NCI-H2029 treated with DMSO at 0.1 percent for 48 hours (cell line): Measurements from ENCODE around the gene SLC17A7.
"Not testable (repeated sequence)": the region's sequence is repeated elsewhere in the genome, so short reads cannot be mapped to it uniquely, and the experiment has no call there.

Experiments used
- DNase-seq: peaks from one replicate; lab custom pipeline; 2025; lab: John Stamatoyannopoulos, UW

Gene SLC17A7

GRCh38 chr19:49444100-49444700 lies 2.9 kb upstream of the SLC17A7 start:
- DNase-seq: not testable (repeated sequence)

GRCh38 chr19:49443366-49444099 lies 2.2 kb upstream of the SLC17A7 start:
- peak; percentile 91 for DNase-seq

DNA sequence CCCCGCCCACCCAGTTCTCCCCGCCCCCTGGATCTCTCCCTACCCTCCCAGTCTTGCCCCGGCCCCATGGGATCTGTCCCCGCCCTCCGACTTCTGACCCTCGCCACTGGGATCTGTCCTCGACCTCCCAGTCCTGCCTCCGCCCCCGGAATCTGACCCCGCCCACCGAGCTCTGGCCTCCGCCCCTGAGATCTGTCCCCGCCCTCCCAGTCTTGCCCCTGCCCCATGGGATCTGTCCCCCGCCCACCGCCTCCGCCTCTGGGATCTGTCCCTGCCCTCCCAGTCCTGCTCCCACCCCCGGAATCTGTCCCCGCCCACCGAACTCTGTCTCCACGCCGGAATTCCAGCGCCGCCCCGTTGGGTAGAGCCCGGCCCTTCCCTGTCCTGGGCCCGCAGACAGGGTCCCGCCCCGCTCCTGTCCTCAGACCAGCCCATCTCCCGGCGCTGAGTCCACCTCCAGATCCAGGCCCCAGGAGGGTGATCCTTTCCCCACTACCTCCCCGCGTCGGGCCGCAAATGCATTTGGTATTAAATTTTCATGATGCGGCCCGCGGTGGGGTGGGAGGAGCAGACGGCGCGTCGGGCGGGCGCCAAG lies 1.5 kb upstream of the SLC17A7 start:
- peak; percentile 52 for DNase-seq

DNA sequence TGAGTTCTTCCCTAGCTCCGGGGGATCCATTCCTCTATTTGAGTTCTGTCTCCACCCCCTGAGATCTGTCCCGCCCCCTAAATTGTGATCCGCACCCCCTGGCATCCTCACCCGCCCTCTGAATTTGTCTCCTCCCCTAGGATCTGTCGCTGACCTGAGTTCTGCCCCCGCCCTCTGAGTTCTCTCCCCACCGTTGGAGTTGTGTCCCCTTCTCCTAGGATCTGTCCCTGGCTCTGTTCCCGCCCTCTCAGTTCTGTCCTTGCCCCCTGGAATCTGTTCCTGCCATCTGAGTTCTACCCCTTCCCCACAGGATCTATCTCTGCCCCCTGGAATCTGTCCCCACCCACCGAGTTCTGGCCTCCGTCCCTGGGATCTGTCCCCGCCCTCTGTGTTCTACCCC lies 1.0 kb upstream of the SLC17A7 start:
- DNase-seq: no peak

- no peak for DNase-seq
Observed at GRCh38 chr19:49441960-49442350, 628 bp upstream of the SLC17A7 start.

DNA sequence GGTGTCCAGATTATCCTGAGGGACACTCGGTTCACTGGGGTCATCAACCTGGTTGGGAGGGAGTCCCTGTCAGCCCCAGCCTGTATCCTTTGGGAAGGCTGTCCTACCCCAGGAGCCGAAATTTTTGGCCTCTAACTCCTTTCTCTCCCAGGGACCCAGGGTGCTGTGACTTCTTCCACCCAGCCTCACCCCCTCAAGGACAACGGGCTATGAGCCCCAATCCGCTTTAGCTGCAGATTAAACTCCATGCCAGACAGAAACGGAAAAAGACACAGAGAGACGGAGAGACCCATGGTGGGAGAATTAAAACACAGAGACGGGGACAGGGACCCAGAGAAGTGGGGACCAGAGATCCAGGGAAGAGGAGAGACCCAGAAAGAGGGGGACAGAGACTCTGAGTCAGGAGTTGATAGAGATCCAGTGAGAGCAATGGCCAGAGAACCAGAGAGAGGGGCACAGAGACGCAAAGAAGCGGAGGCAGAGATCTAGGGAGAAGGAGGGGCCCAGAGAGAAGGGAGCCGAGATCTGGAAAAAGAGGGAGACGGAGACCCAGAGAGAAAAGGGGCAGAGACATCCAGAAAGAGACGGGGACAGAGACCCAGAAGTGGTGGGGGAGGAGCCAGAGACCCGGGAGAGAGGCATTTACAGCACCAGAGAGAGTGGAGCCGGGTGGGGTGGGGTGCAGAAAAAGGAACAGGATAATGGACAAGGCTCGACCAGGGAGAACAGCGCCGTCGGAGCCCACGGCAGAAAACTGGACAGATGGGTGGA lies 703 bp downstream of the SLC17A7 start:
- DNase-seq: no peak

GRCh38 chr19:49439836-49440235 lies 1.5 kb downstream of the SLC17A7 start:
- DNase-seq: no peak

DNA sequence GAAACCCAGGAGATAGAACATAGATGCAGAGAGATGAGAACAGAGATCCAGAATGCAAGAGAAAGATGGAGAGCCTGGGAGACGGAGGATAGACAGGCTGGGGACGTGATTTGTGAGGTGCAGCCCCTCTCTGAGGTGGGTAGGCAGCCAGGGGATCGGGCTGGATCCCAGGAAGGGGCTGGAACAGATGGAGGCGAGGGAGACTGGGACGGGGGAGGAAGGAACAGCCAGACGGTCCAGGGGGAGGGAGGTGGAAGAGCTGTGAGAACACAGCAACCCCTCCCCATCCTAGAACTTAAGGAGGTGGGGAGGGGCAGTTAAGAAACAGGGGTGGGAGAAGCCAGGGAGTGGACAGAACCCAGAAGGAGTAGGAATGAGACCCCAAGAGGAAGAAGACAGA lies 3.1 kb downstream of the SLC17A7 start:
- no peak for DNase-seq

DNA sequence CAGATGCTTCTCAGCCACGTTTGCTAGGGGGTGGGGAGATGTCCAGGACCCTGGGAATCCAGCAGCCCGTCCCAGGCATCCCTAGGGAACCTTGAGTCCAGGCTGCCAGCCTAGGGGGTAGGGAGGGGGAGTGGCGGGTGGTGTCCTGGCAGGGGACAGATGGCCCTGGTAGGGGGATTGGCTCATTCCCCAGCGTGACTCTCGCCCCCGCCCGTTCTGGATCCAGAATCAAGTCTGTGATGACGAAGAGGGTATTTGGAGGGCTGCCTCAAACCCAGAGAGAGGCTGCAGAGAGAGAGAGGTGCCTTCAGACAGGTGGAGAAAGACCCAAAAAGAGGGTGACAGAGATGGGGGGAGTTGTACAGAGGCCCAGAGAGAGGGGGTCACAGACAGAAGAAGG lies 4.1 kb downstream of the SLC17A7 start:
- no peak for DNase-seq

GRCh38 chr19:49436381-49437017 lies 4.8 kb downstream of the SLC17A7 start:
- no peak for DNase-seq

DNA sequence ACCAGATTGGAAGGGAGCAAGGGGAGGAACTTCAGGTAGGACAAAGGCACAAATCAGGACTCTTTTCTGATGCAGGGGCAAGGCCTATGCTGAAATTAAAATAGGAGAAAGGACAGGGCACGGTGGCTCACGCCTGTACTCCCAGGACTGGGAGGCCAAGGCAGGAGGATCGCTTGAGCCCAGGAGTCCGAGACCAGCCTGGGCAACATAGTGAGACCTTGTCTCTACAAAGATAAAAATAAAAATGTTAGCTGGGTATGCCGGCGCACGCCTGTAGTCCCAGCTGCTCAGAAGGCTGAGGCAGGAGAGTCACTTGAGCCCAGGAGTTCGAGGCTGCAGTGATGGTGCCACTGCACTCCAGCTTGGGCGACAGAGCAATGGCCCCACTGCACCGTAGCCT lies 5.7 kb downstream of the SLC17A7 start:
- DNase-seq: no peak

DNA sequence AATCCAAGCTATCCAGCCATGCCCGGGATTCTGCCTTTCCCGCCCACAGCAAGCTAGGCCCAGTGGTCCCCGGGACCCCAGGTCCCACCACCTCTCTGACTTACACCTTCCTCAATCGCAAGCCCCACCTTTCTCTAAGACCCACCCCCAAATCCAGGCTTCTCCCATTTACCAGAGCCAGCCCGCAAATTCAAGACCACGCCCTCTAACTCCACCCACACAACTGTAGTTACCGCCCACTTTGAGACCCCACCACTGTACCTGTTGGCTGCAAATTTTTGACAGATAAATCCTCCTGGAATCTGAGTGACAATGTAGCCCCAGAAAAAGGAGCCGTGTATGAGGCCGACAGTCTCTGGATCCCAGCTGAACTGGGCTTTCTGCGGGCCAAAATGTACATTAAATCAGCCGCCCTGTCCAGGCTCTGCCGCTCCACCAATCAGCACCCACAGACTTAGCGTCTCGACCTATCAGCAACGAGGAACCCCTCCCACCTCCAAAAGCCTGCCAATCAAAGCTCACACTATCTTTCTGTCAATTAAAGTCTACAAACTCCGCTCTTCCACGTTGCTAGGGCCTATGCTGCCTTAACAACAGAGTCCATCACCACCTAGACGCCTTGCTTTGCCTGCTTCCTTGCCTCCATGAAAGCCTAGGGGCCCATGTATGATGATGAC lies 6.3 kb downstream of the SLC17A7 start:
- no peak for DNase-seq

GRCh38 chr19:49433240-49433901 lies 8.0 kb downstream of the SLC17A7 start:
- no peak for DNase-seq

DNA sequence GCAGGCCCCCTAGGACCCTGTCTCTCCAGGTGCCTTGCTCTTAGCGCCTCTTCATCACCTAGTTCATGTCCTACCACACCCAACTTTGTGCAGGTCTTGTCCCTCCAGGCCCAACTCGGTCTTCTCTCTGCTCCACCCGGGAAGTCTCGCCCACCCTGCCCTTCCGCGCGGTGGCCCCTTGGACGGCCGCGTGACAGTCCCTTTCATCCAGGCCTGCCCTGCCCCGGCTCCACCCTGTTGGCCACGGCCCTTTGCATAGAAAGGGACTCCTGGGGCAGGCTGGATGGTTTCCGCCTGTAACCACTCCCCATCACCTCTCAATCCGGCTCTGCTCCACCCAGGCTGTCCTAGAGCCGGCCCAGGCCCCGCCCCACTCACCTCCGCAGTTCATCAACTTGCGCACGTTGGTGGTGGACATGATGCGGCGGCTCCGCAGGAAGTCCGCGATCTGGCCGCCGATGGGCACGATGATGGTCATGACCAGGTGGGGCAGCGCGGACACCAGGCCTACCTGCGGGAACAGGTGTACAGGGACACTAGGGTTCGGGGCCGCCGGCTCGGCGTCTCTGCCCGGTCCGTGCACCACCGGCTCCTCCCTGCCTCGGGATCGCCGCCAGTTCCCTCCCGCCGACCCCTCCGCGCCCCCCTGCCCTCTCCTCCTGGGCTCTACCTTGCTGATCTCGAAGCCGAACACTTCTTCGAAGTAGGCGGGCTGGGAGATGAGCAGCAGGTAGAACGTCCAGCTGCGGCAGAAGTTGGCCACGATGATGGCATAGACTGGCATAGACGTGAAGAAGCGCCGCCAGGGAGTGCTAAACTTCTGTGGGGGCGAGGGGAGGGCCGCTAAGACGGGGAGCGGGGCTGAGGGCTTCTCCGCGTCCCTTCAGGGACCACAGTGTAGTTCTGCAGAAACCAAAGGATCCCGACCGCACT lies 8.9 kb downstream of the SLC17A7 start:
- no peak for DNase-seq

GRCh38 chr19:49431330-49431749 lies 10.0 kb downstream of the SLC17A7 start:
- DNase-seq: no peak

GRCh38 chr19:49430678-49431329 lies 10.5 kb downstream of the SLC17A7 start:
- no peak for DNase-seq

DNA sequence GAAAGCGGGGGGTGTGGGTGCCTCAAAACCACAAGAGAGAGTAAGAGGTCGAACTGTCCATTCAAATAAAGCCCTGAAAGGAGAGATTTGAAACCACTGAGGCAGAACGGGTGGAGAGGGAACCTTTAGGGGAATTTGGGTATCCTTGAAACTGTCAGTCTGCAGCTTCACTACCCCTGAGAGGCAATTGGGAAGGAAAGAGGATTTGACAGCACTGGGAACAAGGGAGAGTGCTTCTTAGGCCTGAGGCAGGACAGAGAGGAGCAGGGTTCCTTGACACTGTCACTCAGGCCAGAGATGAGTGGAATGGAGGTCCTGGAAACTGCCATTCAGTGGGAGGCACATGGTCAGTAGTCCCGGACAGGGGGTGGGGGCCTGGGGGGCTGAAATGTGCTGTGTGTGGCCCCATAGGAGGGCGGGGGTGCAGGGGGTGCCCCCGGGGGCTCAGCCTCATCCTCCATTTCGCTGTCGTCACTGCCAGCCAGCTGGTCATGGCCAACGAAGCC lies 11.1 kb downstream of the SLC17A7 start:
- DNase-seq: no peak

DNA sequence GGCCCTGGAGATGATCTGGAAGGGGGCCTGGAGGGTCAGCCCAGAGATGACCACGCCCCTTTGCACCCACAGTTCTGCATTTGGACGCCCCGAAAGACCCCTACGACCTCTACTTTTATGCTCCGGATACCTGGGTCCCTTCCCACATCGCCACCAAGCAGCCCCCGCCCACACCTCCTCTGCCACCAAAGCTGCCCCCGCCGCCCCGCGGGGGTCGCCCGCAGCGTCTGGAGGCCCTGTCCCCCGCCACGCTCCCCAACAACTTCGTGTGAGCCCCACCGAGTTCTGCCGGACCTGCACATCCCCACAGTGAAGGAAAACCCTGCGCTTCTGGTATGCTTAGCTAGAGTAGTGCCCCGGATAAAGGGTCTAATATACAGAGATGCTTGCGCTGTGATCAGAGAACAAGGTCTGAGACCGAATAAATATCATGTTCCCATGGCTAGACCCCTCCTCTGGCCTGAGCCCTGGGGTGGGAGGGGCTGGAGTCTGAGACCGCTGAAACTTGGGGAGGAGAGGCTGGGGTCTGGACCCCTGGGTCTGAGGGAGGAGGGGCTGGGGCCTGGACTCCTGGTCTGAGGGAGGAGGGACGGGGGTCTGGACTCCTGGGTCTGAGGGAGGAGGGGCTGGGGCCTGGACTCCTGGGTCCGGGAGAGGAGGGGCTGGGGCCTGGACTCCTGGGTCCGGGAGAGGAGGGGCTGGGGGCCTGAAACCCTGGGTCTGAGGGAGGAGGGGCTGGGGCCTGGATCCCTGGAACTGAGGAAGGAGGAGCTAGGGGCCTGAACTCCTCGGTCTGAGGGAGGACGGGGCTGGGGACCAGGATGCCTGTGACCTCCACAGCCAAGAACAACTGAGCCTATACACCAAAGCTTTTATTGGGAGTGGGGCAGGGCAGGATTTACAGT lies 12.5 kb downstream of the SLC17A7 start:
- no peak for DNase-seq
